Measurements from ENCODE around the gene MAPK8IP1.
A peak's percentile ranks its signal among the peaks of the same experiment; 100 is the strongest.

The MAPK8IP1 gene

GRCh38 chr11:45909594-45910475, 24.4 kb downstream of the MAPK8IP1 start:
- no peak for DNase-seq

- no peak for DNase-seq
These were observed 25.2 kb downstream of the MAPK8IP1 start for GRCh38 chr11:45910623-45911022.

- DNase-seq = no peak
These were observed 28.1 kb downstream of the MAPK8IP1 start for GRCh38 chr11:45913514-45913913.

GRCh38 chr11:45913942-45914635, 28.6 kb downstream of the MAPK8IP1 start:
- no peak for DNase-seq

GRCh38 chr11:45915446-45915845, 30.0 kb downstream of the MAPK8IP1 start:
- no peak for DNase-seq

GRCh38 chr11:45917286-45917622, 31.8 kb downstream of the MAPK8IP1 start:
- DNase-seq = no peak

- peak; percentile 97 to 99 for DNase-seq
These were observed 32.3 kb downstream of the MAPK8IP1 start, which contains the start of gene PEX16 for GRCh38 chr11:45917623-45918330. PEX16 (minus strand) TSS chr11:45917877; CDS start chr11:45917811, 66 bp downstream.

GRCh38 chr11:45918331-45918941, 33.0 kb downstream of the MAPK8IP1 start:
- peak; percentile 54 to 74 for DNase-seq

- DNase-seq = no peak
These were observed 33.7 kb downstream of the MAPK8IP1 start for GRCh38 chr11:45918962-45919675.

GRCh38 chr11:45919806-45920530, 34.5 kb downstream of the MAPK8IP1 start:
- DNase-seq = no peak

GRCh38 chr11:45920531-45921477, 35.4 kb downstream of the MAPK8IP1 start:
- no peak for DNase-seq

- DNase-seq = no peak
These were observed 36.3 kb downstream of the MAPK8IP1 start for GRCh38 chr11:45921561-45922424.

- DNase-seq = no peak
These were observed 37.1 kb downstream of the MAPK8IP1 start, which contains the start of gene LARGE2 for GRCh38 chr11:45922425-45923082. LARGE2 (plus strand) TSS chr11:45922656; CDS start chr11:45922883, 227 bp downstream.

GRCh38 chr11:45924036-45924915, 38.8 kb downstream of the MAPK8IP1 start:
- DNase-seq = no peak

GRCh38 chr11:45924927-45925326, 39.5 kb downstream of the MAPK8IP1 start:
- DNase-seq = no peak

- DNase-seq = no peak
These were observed 40.1 kb downstream of the MAPK8IP1 start for GRCh38 chr11:45925550-45925949.

- no peak for DNase-seq
These were observed 40.5 kb downstream of the MAPK8IP1 start for GRCh38 chr11:45926001-45926401.
